Caco-2 (cell line): Measurements from ENCODE around the gene TRPC6. TPM values are rescaled to one million over a fixed set of nuclear protein-coding genes. Genes with fewer than 3 reads are reported as not detected.

Source experiments
- BruUV-seq: library from RNA; stranded (reverse); fragments of 400-500 nt; replicated peaks from 2 replicates; lab custom pipeline; 2021; lab: Mats Ljungman, UMichigan
- CTCF ChIA-PET: fragments of 300-600 bp; sonication (Branson Sonifier 250); formaldehyde crosslinking; loops from one replicate; lab custom pipeline; 2022; ENCODE audit warnings: antibody characterized with exemption; lab: Charles Lee
- POLR2A ChIA-PET: fragments of 300-600 bp; sonication (Branson Sonifier 250); formaldehyde crosslinking; loops from one replicate; lab custom pipeline; 2022; ENCODE audit warnings: antibody characterized with exemption; lab: Charles Lee
- DNase-seq, 2 experiments: peaks; one replicate each; pipeline versions ENCODE4 v3.0.0 to v3.0.0-alpha.2; 2020 to 2022
- H3K27me3 ChIP-seq: replicated peaks from 2 replicates; pipeline ENCODE4 v1.6.0; 2011; ENCODE audit warnings: low read length; ENCODE audit not compliant: control insufficient read depth, insufficient read depth
- H3K36me3 ChIP-seq: 2 replicates; pipeline ENCODE4 v1.5.1; 2011; ENCODE audit warnings: low read length; ENCODE audit not compliant: control insufficient read depth, insufficient read depth
- H3K4me1 ChIP-seq: fragments of 250-450 bp; sonication (Bioruptor Pico); 2 replicates; pipeline ENCODE4 v1.5.1; 2020; ENCODE audit warnings: mild to moderate bottlenecking
- H3K4me3 ChIP-seq: 2 replicates; pipeline ENCODE4 v1.5.1; 2011; ENCODE audit warnings: low read depth, mild to moderate bottlenecking, control low read depth, low read length
- H3K9me3 ChIP-seq: fragments of 250-450 bp; sonication (Bioruptor Pico); 2 replicates; pipeline ENCODE4 v1.5.1; 2020; ENCODE audit warnings: mild to moderate bottlenecking, moderate library complexity
- H3K27ac Mint-ChIP-seq: one replicate; pipeline ENCODE4 v1.8.0; 2022; ENCODE audit warnings: mixed read lengths; ENCODE audit not compliant: unreplicated experiment
- H3K27me3 Mint-ChIP-seq: one replicate; pipeline ENCODE4 v1.8.0; 2022; ENCODE audit warnings: mixed read lengths; ENCODE audit not compliant: insufficient read depth, unreplicated experiment
- H3K36me3 Mint-ChIP-seq: one replicate; pipeline ENCODE4 v1.8.0; 2022; ENCODE audit warnings: mild to moderate bottlenecking, mixed read lengths; ENCODE audit not compliant: insufficient read depth, unreplicated experiment
- H3K4me1 Mint-ChIP-seq: one replicate; pipeline ENCODE4 v1.8.0; 2022; ENCODE audit warnings: low read depth, mixed read lengths; ENCODE audit not compliant: unreplicated experiment
- H3K4me3 Mint-ChIP-seq: one replicate; pipeline ENCODE4 v1.8.0; 2022; ENCODE audit warnings: mild to moderate bottlenecking, moderate library complexity, mixed read lengths; ENCODE audit not compliant: unreplicated experiment
- H3K9me3 Mint-ChIP-seq: one replicate; pipeline ENCODE4 v1.8.0; 2022; ENCODE audit warnings: mixed read lengths; ENCODE audit not compliant: unreplicated experiment
- CTCF ChIP-seq, 2 experiments: fragments of 200-600 bp in 1 of 2; IDR thresholded peaks; 1 replicate in 1 of 2; 2 replicates in 1 of 2; pipeline versions ENCODE4 v1.5.1 to v1.8.0; 2011 to 2022; ENCODE audit warnings: antibody characterized with exemption in 1 of 2, control low read depth in 1 of 2, inconsistent platforms in 1 of 2, low read depth in 1 of 2, low read length in 1 of 2, mild to moderate bottlenecking in 1 of 2, moderate library complexity in 1 of 2; ENCODE audit not compliant: insufficient read depth in 1 of 2, severe bottlenecking in 1 of 2, unreplicated experiment in 1 of 2
- intact Hi-C: fragments of 100-400 bp; cut with micrococcal nuclease; formaldehyde crosslinking; loops from one replicate; pipeline ENCODE4 v1.10.0; 2022; ENCODE audit not compliant: unreplicated experiment
- total RNA-seq: library from RNA; stranded (reverse); gene quantifications from 2 replicates; pipeline ENCODE4 v1.2.3, GENCODE V29; 2022

TRPC6 gene
- total RNA-seq, 1 experiment from 2014 or later: 0.14 TPM

GRCh38 chr11:101553891-101554292 lies 29.9 kb downstream of the TRPC6 start:
- Mint-ChIP-seq H3K27ac (no peak overlapping the region), H3K27me3 (no peaks in the 10 kb centered on the region), H3K4me1 (no peaks in the 10 kb centered on the region), H3K4me3 (no peak overlapping the region), H3K9me3 (no peaks in the 10 kb centered on the region), H3K36me3 (no peaks in the 10 kb centered on the region)
- no peaks in the 10 kb centered on the region for H3K27me3 ChIP-seq
- no peaks in the 10 kb centered on the region for H3K9me3 ChIP-seq
- intact Hi-C loops: no loop called here
- H3K4me3 ChIP-seq: no peak overlapping the region
- ChIA-PET POLR2A (no interaction called here), CTCF (no interaction called here)
- TF ChIP-seq CTCF (IDR thresholded peaks at IDR 0.05; ENCODE audit: insufficient read depth in 1 of 2, low read depth in 1 of 2, low read length in 1 of 2, severe bottlenecking in 1 of 2, unreplicated experiment in 1 of 2): no peak
- no peak for DNase-seq
- no peaks in the 10 kb centered on the region for H3K36me3 ChIP-seq
- H3K4me1 ChIP-seq: no peaks in the 10 kb centered on the region
- no TSS peak for BruUV-seq

- Histone ChIP-seq H3K4me3 (no peak overlapping the region), H3K27me3 (no peaks in the 10 kb centered on the region), H3K36me3 (no peaks in the 10 kb centered on the region), H3K9me3 (no peaks in the 10 kb centered on the region), H3K4me1 (no peaks in the 10 kb centered on the region)
- DNase-seq: no peak
- ChIA-PET POLR2A (no interaction called here), CTCF (no interaction called here)
- BruUV-seq: no TSS peak
- intact Hi-C loops: no loop called here
- H3K4me1 Mint-ChIP-seq: no peaks in the 10 kb centered on the region
- no peak for TF ChIP-seq CTCF (IDR thresholded peaks at IDR 0.05; ENCODE audit: insufficient read depth in 1 of 2, low read depth in 1 of 2, low read length in 1 of 2, severe bottlenecking in 1 of 2, unreplicated experiment in 1 of 2)
- no peak overlapping the region for H3K27ac Mint-ChIP-seq
- no peaks in the 10 kb centered on the region for H3K36me3 Mint-ChIP-seq
- no peak overlapping the region for H3K4me3 Mint-ChIP-seq
- no peaks in the 10 kb centered on the region for H3K9me3 Mint-ChIP-seq
- H3K27me3 Mint-ChIP-seq: no peaks in the 10 kb centered on the region
These were observed 30.9 kb downstream of the TRPC6 start for GRCh38 chr11:101552888-101553287.

DNA sequence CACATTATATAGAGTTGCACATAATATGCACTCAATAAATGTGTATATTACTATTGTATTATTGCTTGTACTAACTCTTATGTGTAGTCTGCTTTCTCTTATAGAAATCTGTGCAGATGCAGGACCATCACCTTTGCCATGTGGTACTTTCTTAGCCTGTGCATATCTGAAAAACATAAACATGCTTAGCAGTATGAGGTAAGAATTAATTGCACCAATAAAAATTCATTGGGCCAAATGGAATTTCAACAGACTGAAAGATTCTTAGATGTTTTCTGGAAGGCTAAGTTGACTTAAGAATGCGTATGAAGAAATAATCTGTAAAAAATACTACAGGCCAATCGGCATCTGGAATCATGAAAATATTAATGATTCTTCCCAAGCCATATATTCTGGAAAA lies 55.3 kb downstream of the TRPC6 start:
- Histone ChIP-seq H3K27me3 (no peaks in the 10 kb centered on the region), H3K36me3 (no peaks in the 10 kb centered on the region), H3K9me3 (no peaks in the 10 kb centered on the region), H3K4me3 (no peak overlapping the region), H3K4me1 (no peaks in the 10 kb centered on the region; the same call in 1 of the 2 replicates)
- H3K9me3 Mint-ChIP-seq: peaks cover 14% of the 10 kb centered on the region
- CTCF ChIA-PET: no interaction called here
- TF ChIP-seq CTCF (IDR thresholded peaks at IDR 0.05; ENCODE audit: insufficient read depth in 1 of 2, low read depth in 1 of 2, low read length in 1 of 2, severe bottlenecking in 1 of 2, unreplicated experiment in 1 of 2): no peak
- H3K36me3 Mint-ChIP-seq: no peaks in the 10 kb centered on the region
- BruUV-seq: no TSS peak
- H3K27me3 Mint-ChIP-seq: no peaks in the 10 kb centered on the region
- POLR2A ChIA-PET: no interaction called here
- H3K4me1 Mint-ChIP-seq: peaks cover 6% of the 10 kb centered on the region
- no peak overlapping the region for H3K4me3 Mint-ChIP-seq
- intact Hi-C loops: no loop called here
- no peak for DNase-seq
- no peak overlapping the region for H3K27ac Mint-ChIP-seq
